ENCODE data around the gene CD3G. TPM values are rescaled to one million over a fixed set of nuclear protein-coding genes. Genes with fewer than 3 reads are reported as not detected.
A peak's percentile ranks its signal among the peaks of the same experiment; 100 is the strongest.

The CD3G gene
- 88.1 and 158 TPM in 2 replicates for total RNA-seq (2014; rRNA removed; shearing (Covaris generic); ENCODE audit: low replicate concordance)

- Histone ChIP-seq H3K4me2 (ENCODE audit: low read depth, low read length, poor library complexity, severe bottlenecking) (peak within 1 kb of the TSS; percentile 95), H3K27me3 (ENCODE audit: low read length) (no peaks in the 10 kb centered on the region), H3K4me1 (ENCODE audit: low read length) (peaks cover 70% of the 10 kb centered on the region), H3K79me2 (ENCODE audit: low read length) (peaks cover 41% of the 10 kb centered on the region), H3K9me3 (ENCODE audit: low read length) (no peaks in the 10 kb centered on the region), H3K36me3 (ENCODE audit: insufficient read depth, low read length) (peaks cover 17% of the 10 kb centered on the region), H3K4me3 (ENCODE audit: low read length) (peak within 1 kb of the TSS; percentile 80), H4K20me1 (ENCODE audit: insufficient read depth, low read depth, low read length) (no peaks in the 10 kb centered on the region), H3K27ac (ENCODE audit: low read length) (peak within 1 kb of the TSS; percentile 96), H2AFZ (ENCODE audit: low read length) (no peak within 1 kb of the TSS), H3K9me2 (replicated peaks; ENCODE audit: insufficient read depth, low read length) (no peaks in the 10 kb centered on the region), H3K9ac (ENCODE audit: low read length) (peak within 1 kb of the TSS; percentile 80)
- peak; percentile 86 for DNase-seq
Observed at GRCh38 chr11:118343981-118344515, at the start of gene CD3G. TSS of gene CD3G (plus strand) at chr11:118344344. CDS start at chr11:118344424, 80 bp downstream.

- Histone ChIP-seq H3K27me3 (ENCODE audit: low read length) (no peaks in the 10 kb centered on the region), H2AFZ (ENCODE audit: low read length) (no peak overlapping the region), H3K9me2 (replicated peaks; ENCODE audit: insufficient read depth, low read length) (no peaks in the 10 kb centered on the region), H3K4me2 (ENCODE audit: low read depth, low read length, poor library complexity, severe bottlenecking) (no peak overlapping the region), H4K20me1 (ENCODE audit: insufficient read depth, low read depth, low read length) (no peaks in the 10 kb centered on the region), H3K9ac (ENCODE audit: low read length) (no peak overlapping the region), H3K27ac (ENCODE audit: low read length) (no peak overlapping the region), H3K9me3 (ENCODE audit: low read length) (no peaks in the 10 kb centered on the region), H3K4me3 (ENCODE audit: low read length) (no peak overlapping the region), H3K4me1 (ENCODE audit: low read length) (peaks cover 11% of the 10 kb centered on the region), H3K79me2 (ENCODE audit: low read length) (no peaks in the 10 kb centered on the region), H3K36me3 (ENCODE audit: insufficient read depth, low read length) (no peaks in the 10 kb centered on the region)
- no peak for DNase-seq
Observed at GRCh38 chr11:118295199-118295598, 48.9 kb upstream of the CD3G start.

- H2AFZ ChIP-seq (ENCODE audit: low read length), result peak overlapping the region; percentile 36; the same call in 1 of the 2 replicates
- no peak overlapping the region for H3K9ac ChIP-seq (ENCODE audit: low read length)
- no peaks in the 10 kb centered on the region for H4K20me1 ChIP-seq (ENCODE audit: insufficient read depth, low read depth, low read length)
- H3K4me3 ChIP-seq (ENCODE audit: low read length), result no peak overlapping the region
- no peaks in the 10 kb centered on the region for H3K9me2 ChIP-seq (replicated peaks; ENCODE audit: insufficient read depth, low read length)
- H3K4me1 ChIP-seq (ENCODE audit: low read length), result peaks cover 11% of the 10 kb centered on the region
- H3K27me3 ChIP-seq (ENCODE audit: low read length), result no peaks in the 10 kb centered on the region
- H3K9me3 ChIP-seq (ENCODE audit: low read length), result no peaks in the 10 kb centered on the region
- no peak overlapping the region for H3K4me2 ChIP-seq (ENCODE audit: low read depth, low read length, poor library complexity, severe bottlenecking)
- no peaks in the 10 kb centered on the region for H3K79me2 ChIP-seq (ENCODE audit: low read length)
- no peak overlapping the region for H3K27ac ChIP-seq (ENCODE audit: low read length)
- H3K36me3 ChIP-seq (ENCODE audit: insufficient read depth, low read length), result no peaks in the 10 kb centered on the region
- peak; percentile 72 for DNase-seq
Observed at GRCh38 chr11:118295815-118296454, 48.2 kb upstream of the CD3G start.

GRCh38 chr11:118301600-118302195 lies 42.4 kb upstream of the CD3G start:
- Histone ChIP-seq H3K4me2 (ENCODE audit: low read depth, low read length, poor library complexity, severe bottlenecking) (no peak overlapping the region), H2AFZ (ENCODE audit: low read length) (no peak overlapping the region), H3K9me3 (ENCODE audit: low read length) (no peaks in the 10 kb centered on the region), H3K79me2 (ENCODE audit: low read length) (no peaks in the 10 kb centered on the region), H3K27me3 (ENCODE audit: low read length) (no peaks in the 10 kb centered on the region), H3K27ac (ENCODE audit: low read length) (no peak overlapping the region), H3K4me3 (ENCODE audit: low read length) (no peak overlapping the region), H3K36me3 (ENCODE audit: insufficient read depth, low read length) (no peaks in the 10 kb centered on the region), H4K20me1 (ENCODE audit: insufficient read depth, low read depth, low read length) (no peaks in the 10 kb centered on the region), H3K9ac (ENCODE audit: low read length) (no peak overlapping the region), H3K9me2 (replicated peaks; ENCODE audit: insufficient read depth, low read length) (no peaks in the 10 kb centered on the region), H3K4me1 (ENCODE audit: low read length) (no peaks in the 10 kb centered on the region)
- DNase-seq, result no peak

GRCh38 chr11:118304227-118304567 lies 39.9 kb upstream of the CD3G start:
- Histone ChIP-seq H3K36me3 (ENCODE audit: insufficient read depth, low read length) (no peaks in the 10 kb centered on the region), H3K27ac (ENCODE audit: low read length) (no peak overlapping the region), H3K4me2 (ENCODE audit: low read depth, low read length, poor library complexity, severe bottlenecking) (no peak overlapping the region), H3K9ac (ENCODE audit: low read length) (no peak overlapping the region), H3K4me3 (ENCODE audit: low read length) (no peak overlapping the region), H3K4me1 (ENCODE audit: low read length) (no peaks in the 10 kb centered on the region), H3K79me2 (ENCODE audit: low read length) (no peaks in the 10 kb centered on the region), H3K27me3 (ENCODE audit: low read length) (no peaks in the 10 kb centered on the region), H3K9me2 (replicated peaks; ENCODE audit: insufficient read depth, low read length) (no peaks in the 10 kb centered on the region), H4K20me1 (ENCODE audit: insufficient read depth, low read depth, low read length) (no peaks in the 10 kb centered on the region), H2AFZ (ENCODE audit: low read length) (no peak overlapping the region), H3K9me3 (ENCODE audit: low read length) (no peaks in the 10 kb centered on the region)
- DNase-seq, result no peak

GRCh38 chr11:118304568-118305248 lies 39.4 kb upstream of the CD3G start, which contains the start of gene CD3E:
TSS of gene CD3E (plus strand) at chr11:118304730. CDS start at chr11:118304953, 223 bp downstream.
- Histone ChIP-seq H3K27me3 (ENCODE audit: low read length) (no peaks in the 10 kb centered on the region), H3K4me2 (ENCODE audit: low read depth, low read length, poor library complexity, severe bottlenecking) (no peak within 1 kb of the TSS), H3K9ac (ENCODE audit: low read length) (no peak within 1 kb of the TSS), H3K4me3 (ENCODE audit: low read length) (no peak within 1 kb of the TSS), H3K36me3 (ENCODE audit: insufficient read depth, low read length) (no peaks in the 10 kb centered on the region), H3K9me2 (replicated peaks; ENCODE audit: insufficient read depth, low read length) (no peaks in the 10 kb centered on the region), H2AFZ (ENCODE audit: low read length) (0 out of 2 replicates have a peak within 1 kb of the TSS, but pooled peaks have one; percentile 36), H3K4me1 (ENCODE audit: low read length) (no peaks in the 10 kb centered on the region), H4K20me1 (ENCODE audit: insufficient read depth, low read depth, low read length) (no peaks in the 10 kb centered on the region), H3K9me3 (ENCODE audit: low read length) (no peaks in the 10 kb centered on the region), H3K79me2 (ENCODE audit: low read length) (no peaks in the 10 kb centered on the region), H3K27ac (ENCODE audit: low read length) (no peak within 1 kb of the TSS)
- no peak for DNase-seq

GRCh38 chr11:118305726-118306125 lies 38.4 kb upstream of the CD3G start:
- H3K9ac ChIP-seq (ENCODE audit: low read length), result no peak overlapping the region
- H3K79me2 ChIP-seq (ENCODE audit: low read length), result no peaks in the 10 kb centered on the region
- no peak for DNase-seq
- H2AFZ ChIP-seq (ENCODE audit: low read length), result peak overlapping the region; percentile 67
- no peaks in the 10 kb centered on the region for H3K36me3 ChIP-seq (ENCODE audit: insufficient read depth, low read length)
- no peaks in the 10 kb centered on the region for H3K9me3 ChIP-seq (ENCODE audit: low read length)
- no peak overlapping the region for H3K27ac ChIP-seq (ENCODE audit: low read length)
- H4K20me1 ChIP-seq (ENCODE audit: insufficient read depth, low read depth, low read length), result no peaks in the 10 kb centered on the region
- no peak overlapping the region for H3K4me2 ChIP-seq (ENCODE audit: low read depth, low read length, poor library complexity, severe bottlenecking)
- H3K27me3 ChIP-seq (ENCODE audit: low read length), result no peaks in the 10 kb centered on the region
- no peak overlapping the region for H3K4me3 ChIP-seq (ENCODE audit: low read length)
- no peaks in the 10 kb centered on the region for H3K9me2 ChIP-seq (replicated peaks; ENCODE audit: insufficient read depth, low read length)
- no peaks in the 10 kb centered on the region for H3K4me1 ChIP-seq (ENCODE audit: low read length)

- DNase-seq, result no peak
- no peaks in the 10 kb centered on the region for H3K9me2 ChIP-seq (replicated peaks; ENCODE audit: insufficient read depth, low read length)
- H3K79me2 ChIP-seq (ENCODE audit: low read length), result no peaks in the 10 kb centered on the region
- H3K36me3 ChIP-seq (ENCODE audit: insufficient read depth, low read length), result no peaks in the 10 kb centered on the region
- peaks cover 8% of the 10 kb centered on the region for H3K4me1 ChIP-seq (ENCODE audit: low read length)
- no peak overlapping the region for H3K4me3 ChIP-seq (ENCODE audit: low read length)
- H4K20me1 ChIP-seq (ENCODE audit: insufficient read depth, low read depth, low read length), result no peaks in the 10 kb centered on the region
- H3K27me3 ChIP-seq (ENCODE audit: low read length), result no peaks in the 10 kb centered on the region
- H3K9ac ChIP-seq (ENCODE audit: low read length), result no peak overlapping the region
- H3K4me2 ChIP-seq (ENCODE audit: low read depth, low read length, poor library complexity, severe bottlenecking), result no peak overlapping the region
- no peak overlapping the region for H3K27ac ChIP-seq (ENCODE audit: low read length)
- H2AFZ ChIP-seq (ENCODE audit: low read length), result no peak overlapping the region
- no peaks in the 10 kb centered on the region for H3K9me3 ChIP-seq (ENCODE audit: low read length)
Observed at GRCh38 chr11:118306556-118306955, 37.6 kb upstream of the CD3G start.
